Mesendoderm (in vitro differentiated cells): ENCODE results near the gene KCNS1.
A peak's percentile ranks its signal among the peaks of the same experiment; 100 is the strongest.

Experiments used
- DNase-seq: peaks from one replicate; pipeline ENCODE4 v3.0.0; 2013
- H2AK5ac ChIP-seq: 2 replicates; pipeline ENCODE4 v1.6.1; 2013; ENCODE audit warnings: low read length, inconsistent platforms
- H2BK120ac ChIP-seq: 2 replicates; pipeline ENCODE4 v1.6.1; 2013; ENCODE audit warnings: low read depth, mild to moderate bottlenecking, low read length, moderate library complexity, mixed read lengths
- H2BK15ac ChIP-seq: replicated peaks from 2 replicates; pipeline ENCODE4 v1.6.1; 2013; ENCODE audit warnings: low read depth, mild to moderate bottlenecking, moderate library complexity
- H2BK5ac ChIP-seq: 2 replicates; pipeline ENCODE4 v1.6.1; 2013; ENCODE audit warnings: low read length, inconsistent platforms
- H3K18ac ChIP-seq: 2 replicates; pipeline ENCODE4 v1.6.1; 2013; ENCODE audit warnings: mild to moderate bottlenecking, low read length, mixed read lengths
- H3K23ac ChIP-seq: one replicate; pipeline ENCODE4 v1.6.1; 2013; ENCODE audit warnings: low read length
- H3K27ac ChIP-seq: 2 replicates; pipeline ENCODE4 v1.5.1; 2013; ENCODE audit warnings: low read depth, mild to moderate bottlenecking, inconsistent platforms, low read length, moderate library complexity
- H3K27me3 ChIP-seq: 2 replicates; pipeline ENCODE4 v1.6.1; 2013; ENCODE audit warnings: low read length, control low read depth, mild to moderate bottlenecking, inconsistent platforms; ENCODE audit not compliant: insufficient read depth, poor library complexity
- H3K36me3 ChIP-seq: 2 replicates; pipeline ENCODE4 v1.6.1; 2013; ENCODE audit warnings: low read length, inconsistent platforms; ENCODE audit not compliant: control insufficient read depth, insufficient read depth
- H3K4ac ChIP-seq: one replicate; pipeline ENCODE4 v1.6.1; 2013; ENCODE audit warnings: low read depth, mild to moderate bottlenecking, low read length, moderate library complexity
- H3K4me1 ChIP-seq: 2 replicates; pipeline ENCODE4 v1.6.1; 2013; ENCODE audit warnings: low read depth, low read length, inconsistent platforms; ENCODE audit not compliant: control insufficient read depth
- H3K4me2 ChIP-seq: 2 replicates; pipeline ENCODE4 v1.6.1; 2013; ENCODE audit warnings: low read length
- H3K4me3 ChIP-seq: 2 replicates; pipeline ENCODE4 v1.5.1; 2013; ENCODE audit warnings: mild to moderate bottlenecking, low read length
- H3K56ac ChIP-seq: one replicate; pipeline ENCODE4 v1.6.1; 2013; ENCODE audit warnings: low read length
- H3K79me1 ChIP-seq: 2 replicates; pipeline ENCODE4 v1.6.1; 2013; ENCODE audit warnings: low read length, inconsistent platforms
- H3K79me2 ChIP-seq: 2 replicates; pipeline ENCODE4 v1.6.1; 2013; ENCODE audit warnings: mild to moderate bottlenecking, low read length; ENCODE audit not compliant: control insufficient read depth, insufficient read depth
- H3K9ac ChIP-seq: 2 replicates; pipeline ENCODE4 v1.6.1; 2013; ENCODE audit warnings: low read length, inconsistent platforms
- H4K5ac ChIP-seq: one replicate; pipeline ENCODE4 v1.6.1; 2013; ENCODE audit warnings: low read length
- H4K8ac ChIP-seq: one replicate; pipeline ENCODE4 v1.6.1; 2013; ENCODE audit warnings: low read depth, mild to moderate bottlenecking, control low read depth, low read length, moderate library complexity
- WGBS: extraction: QIAGEN DNeasy Blood & Tissue Kit; methylation state at CpG from one replicate; pipeline ENCODE4 v1.1.7; 2013; ENCODE audit warnings: low lambda C conversion rate, missing lambda C conversion rate; ENCODE audit not compliant: insufficient coverage; ENCODE audit errors: extremely low coverage; 5-methylcytosine and 5-hydroxymethylcytosine counted together

Gene KCNS1

DNA sequence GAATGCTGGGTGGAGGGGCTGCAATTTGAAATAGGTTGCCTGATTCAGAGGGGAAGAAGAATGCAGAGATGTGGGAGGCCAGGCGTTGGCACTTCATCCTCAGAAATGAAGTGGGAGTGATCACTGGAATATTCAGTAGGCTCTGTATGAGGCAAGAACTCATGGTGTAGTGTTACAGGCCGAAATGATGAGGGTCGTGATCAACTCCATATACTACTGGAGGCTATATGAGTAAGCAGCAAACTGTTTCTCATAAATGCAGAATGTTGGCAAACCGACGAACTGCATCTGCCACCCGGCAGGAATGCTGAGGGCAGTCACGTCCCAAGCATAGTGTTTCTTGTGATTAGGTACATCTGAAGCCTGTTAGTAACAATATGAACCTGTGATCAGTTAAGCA is 12.7 kb downstream of the KCNS1 start:
- no peak overlapping the region for H2BK15ac ChIP-seq
- no peak overlapping the region for H3K4me2 ChIP-seq
- no peaks in the 10 kb centered on the region for H3K4me1 ChIP-seq
- no peak overlapping the region for H3K4me3 ChIP-seq
- H3K27me3 ChIP-seq = no peaks in the 10 kb centered on the region
- no peaks in the 10 kb centered on the region for H3K36me3 ChIP-seq
- H3K79me2 ChIP-seq = no peaks in the 10 kb centered on the region
- no peak overlapping the region for H3K18ac ChIP-seq
- H3K4ac ChIP-seq = no peak overlapping the region
- no peak overlapping the region for H4K5ac ChIP-seq
- no peak overlapping the region for H2BK120ac ChIP-seq
- peak; percentile 39 for DNase-seq
- H4K8ac ChIP-seq = no peak overlapping the region
- H2BK5ac ChIP-seq = no peak overlapping the region
- WGBS = no CpG with 5 or more reads among the region's 7 CpGs
- H3K9ac ChIP-seq = no peak overlapping the region
- H3K27ac ChIP-seq = no peak overlapping the region
- H3K79me1 ChIP-seq = no peaks in the 10 kb centered on the region
- no peak overlapping the region for H3K23ac ChIP-seq
- no peak overlapping the region for H2AK5ac ChIP-seq
- H3K56ac ChIP-seq = no peak overlapping the region

DNA sequence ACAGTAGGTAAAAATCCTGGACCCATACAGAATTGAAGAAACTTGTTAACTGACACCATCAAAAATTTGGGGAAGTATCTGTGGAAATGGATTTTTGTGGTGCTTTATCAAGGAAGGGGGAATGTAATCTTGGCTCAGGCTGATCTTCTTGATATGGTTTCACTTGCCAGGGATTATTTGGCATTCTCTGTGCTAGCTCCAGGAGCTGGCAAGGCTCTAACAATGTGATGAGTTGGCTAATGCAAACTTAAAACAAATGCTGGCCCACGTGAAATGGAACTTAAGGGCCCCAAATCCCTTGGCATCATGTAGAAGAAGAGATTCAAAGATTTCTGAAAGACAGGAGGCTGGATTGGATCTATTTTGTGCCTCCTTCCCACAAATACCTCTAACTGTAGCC is 13.1 kb downstream of the KCNS1 start:
- Histone ChIP-seq H3K27ac (no peak overlapping the region), H2BK5ac (no peak overlapping the region), H3K27me3 (no peaks in the 10 kb centered on the region), H2BK120ac (no peak overlapping the region), H4K5ac (no peak overlapping the region), H2AK5ac (no peak overlapping the region), H3K23ac (no peak overlapping the region), H4K8ac (no peak overlapping the region), H3K4me3 (no peak overlapping the region), H3K36me3 (no peaks in the 10 kb centered on the region), H3K79me2 (no peaks in the 10 kb centered on the region), H3K4me2 (no peak overlapping the region), H3K79me1 (no peaks in the 10 kb centered on the region), H2BK15ac (no peak overlapping the region), H3K56ac (no peak overlapping the region), H3K4me1 (no peaks in the 10 kb centered on the region), H3K18ac (no peak overlapping the region), H3K9ac (no peak overlapping the region), H3K4ac (no peak overlapping the region)
- no CpG with 5 or more reads among the region's 1 CpG for WGBS
- no peak for DNase-seq

GRCh38 chr20:45087097-45087790 is 13.7 kb downstream of the KCNS1 start:
- Histone ChIP-seq H2BK15ac (no peak overlapping the region), H3K23ac (no peak overlapping the region), H2BK5ac (no peak overlapping the region), H3K4ac (no peak overlapping the region), H3K36me3 (no peaks in the 10 kb centered on the region), H3K4me3 (no peak overlapping the region), H3K27ac (no peak overlapping the region), H4K8ac (no peak overlapping the region), H2BK120ac (no peak overlapping the region), H3K27me3 (no peaks in the 10 kb centered on the region), H3K4me2 (no peak overlapping the region), H3K4me1 (no peaks in the 10 kb centered on the region), H2AK5ac (no peak overlapping the region), H3K18ac (no peak overlapping the region), H4K5ac (no peak overlapping the region), H3K9ac (no peak overlapping the region), H3K56ac (no peak overlapping the region), H3K79me2 (no peaks in the 10 kb centered on the region), H3K79me1 (no peaks in the 10 kb centered on the region)
- no CpG with 5 or more reads among the region's 3 CpGs for WGBS
- DNase-seq = no peak

DNA sequence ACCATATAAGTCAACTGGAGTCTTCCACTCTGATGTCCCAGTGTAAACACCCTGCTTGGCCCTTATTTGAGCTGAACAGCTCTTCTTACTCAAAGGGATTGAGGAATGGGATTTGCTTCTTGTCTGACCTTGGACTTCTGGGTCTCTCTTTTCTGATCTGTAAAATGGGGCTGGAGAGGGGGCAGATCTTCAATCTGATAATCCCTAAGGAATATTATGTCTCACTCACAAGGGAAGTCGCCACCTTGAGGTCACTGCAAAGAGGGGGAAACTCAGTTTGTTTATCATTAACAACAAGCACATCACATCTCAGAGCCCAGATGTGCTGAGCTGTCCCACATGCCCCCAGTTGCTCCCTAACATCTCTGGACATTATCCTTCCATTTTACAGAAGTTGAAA is 15.1 kb downstream of the KCNS1 start:
- H2BK5ac ChIP-seq = no peak overlapping the region
- no peak overlapping the region for H3K23ac ChIP-seq
- H2AK5ac ChIP-seq = no peak overlapping the region
- no peak overlapping the region for H4K8ac ChIP-seq
- H3K27ac ChIP-seq = no peak overlapping the region
- no CpG with 5 or more reads among the region's 1 CpG for WGBS
- no peaks in the 10 kb centered on the region for H3K79me2 ChIP-seq
- H3K18ac ChIP-seq = no peak overlapping the region
- no peak overlapping the region for H3K9ac ChIP-seq
- H2BK15ac ChIP-seq = no peak overlapping the region
- H3K4ac ChIP-seq = no peak overlapping the region
- H3K4me2 ChIP-seq = no peak overlapping the region
- DNase-seq = no peak
- no peaks in the 10 kb centered on the region for H3K36me3 ChIP-seq
- no peaks in the 10 kb centered on the region for H3K79me1 ChIP-seq
- H4K5ac ChIP-seq = no peak overlapping the region
- no peak overlapping the region for H2BK120ac ChIP-seq
- no peak overlapping the region for H3K56ac ChIP-seq
- H3K27me3 ChIP-seq = no peaks in the 10 kb centered on the region
- no peak overlapping the region for H3K4me3 ChIP-seq
- H3K4me1 ChIP-seq = no peaks in the 10 kb centered on the region

DNA sequence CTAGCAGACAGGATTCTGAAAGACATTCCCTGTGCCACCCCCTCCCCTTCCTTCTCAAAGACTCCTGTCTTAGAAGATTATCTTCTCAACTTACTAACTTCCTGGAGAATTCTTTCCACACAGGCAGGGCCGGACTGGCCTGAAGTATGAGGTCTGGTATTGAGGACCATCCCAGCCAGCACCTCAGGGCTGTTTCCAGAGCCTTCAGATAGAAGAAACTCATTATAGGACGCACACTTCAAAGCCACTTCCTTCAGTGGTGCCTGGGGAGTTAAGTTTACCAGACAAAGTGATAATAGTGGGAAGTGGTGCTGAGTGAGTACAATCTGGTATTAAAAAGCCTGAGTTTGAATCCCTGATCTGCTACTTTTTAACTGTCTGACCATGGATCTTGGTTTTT is 15.6 kb downstream of the KCNS1 start:
- H4K8ac ChIP-seq = no peak overlapping the region
- WGBS = no CpG with 5 or more reads among the region's 2 CpGs
- H3K4me1 ChIP-seq = no peaks in the 10 kb centered on the region

GRCh38 chr20:45083127-45083526 is 17.8 kb downstream of the KCNS1 start:
- Histone ChIP-seq H4K8ac (no peak overlapping the region), H3K18ac (no peak overlapping the region), H3K4me3 (no peak overlapping the region), H3K79me1 (no peaks in the 10 kb centered on the region), H2AK5ac (no peak overlapping the region), H2BK15ac (no peak overlapping the region), H3K4me1 (no peaks in the 10 kb centered on the region), H3K4ac (no peak overlapping the region), H2BK5ac (no peak overlapping the region), H3K4me2 (no peak overlapping the region), H3K27ac (no peak overlapping the region), H3K79me2 (no peaks in the 10 kb centered on the region), H3K9ac (no peak overlapping the region), H3K27me3 (no peaks in the 10 kb centered on the region), H4K5ac (no peak overlapping the region), H3K36me3 (no peaks in the 10 kb centered on the region), H3K23ac (no peak overlapping the region), H2BK120ac (no peak overlapping the region), H3K56ac (no peak overlapping the region)
- WGBS = no CpG with 5 or more reads among the region's 1 CpG
- no peak for DNase-seq

More for the DNA sequence above, 15.6 kb downstream of the KCNS1 start:
- Histone ChIP-seq H3K56ac (no peak overlapping the region), H3K23ac (no peak overlapping the region), H3K36me3 (no peaks in the 10 kb centered on the region), H3K27ac (no peak overlapping the region), H3K4ac (no peak overlapping the region), H3K4me3 (no peak overlapping the region), H4K5ac (no peak overlapping the region), H2BK5ac (no peak overlapping the region), H3K79me2 (no peaks in the 10 kb centered on the region), H2BK15ac (no peak overlapping the region), H3K79me1 (no peaks in the 10 kb centered on the region), H2AK5ac (no peak overlapping the region), H3K18ac (no peak overlapping the region), H3K4me2 (no peak overlapping the region), H3K27me3 (no peaks in the 10 kb centered on the region), H2BK120ac (no peak overlapping the region), H3K9ac (no peak overlapping the region)
- DNase-seq = no peak
